ENCODE data around the gene MSH6.

MSH6 gene

DNA sequence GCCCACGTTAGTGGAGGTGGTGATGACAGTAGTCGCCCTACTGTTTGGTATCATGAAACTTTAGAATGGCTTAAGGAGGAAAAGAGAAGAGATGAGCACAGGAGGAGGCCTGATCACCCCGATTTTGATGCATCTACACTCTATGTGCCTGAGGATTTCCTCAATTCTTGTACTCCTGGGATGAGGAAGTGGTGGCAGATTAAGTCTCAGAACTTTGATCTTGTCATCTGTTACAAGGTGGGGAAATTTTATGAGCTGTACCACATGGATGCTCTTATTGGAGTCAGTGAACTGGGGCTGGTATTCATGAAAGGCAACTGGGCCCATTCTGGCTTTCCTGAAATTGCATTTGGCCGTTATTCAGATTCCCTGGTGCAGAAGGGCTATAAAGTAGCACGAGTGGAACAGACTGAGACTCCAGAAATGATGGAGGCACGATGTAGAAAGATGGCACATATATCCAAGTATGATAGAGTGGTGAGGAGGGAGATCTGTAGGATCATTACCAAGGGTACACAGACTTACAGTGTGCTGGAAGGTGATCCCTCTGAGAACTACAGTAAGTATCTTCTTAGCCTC is 16.2 kb downstream of the MSH6 start:
- TF ChIP-seq, protein P1, sequence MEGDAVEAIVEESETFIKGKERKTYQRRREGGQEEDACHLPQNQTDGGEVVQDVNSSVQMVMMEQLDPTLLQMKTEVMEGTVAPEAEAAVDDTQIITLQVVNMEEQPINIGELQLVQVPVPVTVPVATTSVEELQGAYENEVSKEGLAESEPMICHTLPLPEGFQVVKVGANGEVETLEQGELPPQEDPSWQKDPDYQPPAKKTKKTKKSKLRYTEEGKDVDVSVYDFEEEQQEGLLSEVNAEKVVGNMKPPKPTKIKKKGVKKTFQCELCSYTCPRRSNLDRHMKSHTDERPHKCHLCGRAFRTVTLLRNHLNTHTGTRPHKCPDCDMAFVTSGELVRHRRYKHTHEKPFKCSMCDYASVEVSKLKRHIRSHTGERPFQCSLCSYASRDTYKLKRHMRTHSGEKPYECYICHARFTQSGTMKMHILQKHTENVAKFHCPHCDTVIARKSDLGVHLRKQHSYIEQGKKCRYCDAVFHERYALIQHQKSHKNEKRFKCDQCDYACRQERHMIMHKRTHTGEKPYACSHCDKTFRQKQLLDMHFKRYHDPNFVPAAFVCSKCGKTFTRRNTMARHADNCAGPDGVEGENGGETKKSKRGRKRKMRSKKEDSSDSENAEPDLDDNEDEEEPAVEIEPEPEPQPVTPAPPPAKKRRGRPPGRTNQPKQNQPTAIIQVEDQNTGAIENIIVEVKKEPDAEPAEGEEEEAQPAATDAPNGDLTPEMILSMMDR (IDR thresholded peaks at IDR 0.05; ENCODE audit: low read depth, low read length) = no peak
- no peak for DNase-seq (ENCODE audit: extremely low read depth, low read depth)

DNA sequence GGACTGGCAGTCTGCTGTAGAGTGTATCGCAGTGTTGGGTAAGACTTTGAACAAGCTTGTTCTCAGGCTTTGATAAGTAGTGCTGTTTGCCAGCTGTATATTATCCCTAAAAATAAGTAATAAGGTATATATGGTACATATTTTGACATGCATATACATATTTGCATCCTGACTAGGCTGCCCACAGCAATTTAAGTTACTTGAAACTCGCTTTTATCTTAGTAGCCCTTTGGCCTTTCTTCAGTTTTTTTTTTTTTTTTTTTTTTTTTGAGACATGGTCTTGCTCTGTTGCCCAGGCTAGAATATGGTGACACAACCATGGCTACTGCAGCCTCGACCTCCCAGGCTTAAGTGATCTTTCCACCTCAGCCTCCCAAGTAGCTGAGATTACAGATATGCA is 18.2 kb downstream of the MSH6 start:
- DNase-seq (ENCODE audit: extremely low read depth, low read depth) = no peak
- TF ChIP-seq, protein P1 (IDR thresholded peaks at IDR 0.05; ENCODE audit: low read depth, low read length) = no peak

DNA sequence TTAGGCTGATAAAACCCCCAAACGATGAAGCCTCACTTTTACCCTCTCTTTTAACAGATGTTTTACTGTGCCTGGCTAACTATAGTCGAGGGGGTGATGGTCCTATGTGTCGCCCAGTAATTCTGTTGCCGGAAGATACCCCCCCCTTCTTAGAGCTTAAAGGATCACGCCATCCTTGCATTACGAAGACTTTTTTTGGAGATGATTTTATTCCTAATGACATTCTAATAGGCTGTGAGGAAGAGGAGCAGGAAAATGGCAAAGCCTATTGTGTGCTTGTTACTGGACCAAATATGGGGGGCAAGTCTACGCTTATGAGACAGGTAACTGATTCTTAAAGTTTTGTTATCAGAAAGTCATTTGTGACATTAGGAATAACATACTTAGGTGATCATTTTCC is 20.4 kb downstream of the MSH6 start:
- DNase-seq (ENCODE audit: extremely low read depth, low read depth) = no peak
- TF ChIP-seq, protein P1 (IDR thresholded peaks at IDR 0.05; ENCODE audit: low read depth, low read length) = no peak

DNA sequence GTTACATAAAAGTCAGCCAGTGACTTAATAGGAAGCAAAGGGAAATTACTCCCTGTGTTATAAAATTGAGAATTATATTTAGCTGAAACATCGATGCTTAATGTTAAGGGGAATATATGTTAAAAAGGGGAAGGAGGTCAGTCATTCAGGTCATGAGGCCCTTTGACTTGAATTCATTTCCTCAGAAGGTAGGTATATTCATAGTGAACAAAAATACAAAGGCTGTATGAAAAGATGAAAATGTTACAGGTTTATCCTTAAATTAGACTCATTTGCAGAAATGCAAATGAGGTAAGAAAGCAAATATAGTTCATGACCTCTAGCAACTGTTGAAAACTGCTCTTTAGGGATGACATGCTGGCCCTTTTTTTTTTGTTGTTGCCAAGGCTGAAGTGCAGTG is 20.8 kb downstream of the MSH6 start:
- DNase-seq (ENCODE audit: extremely low read depth, low read depth) = no peak
- TF ChIP-seq, protein P1 (IDR thresholded peaks at IDR 0.05; ENCODE audit: low read depth, low read length) = no peak

DNA sequence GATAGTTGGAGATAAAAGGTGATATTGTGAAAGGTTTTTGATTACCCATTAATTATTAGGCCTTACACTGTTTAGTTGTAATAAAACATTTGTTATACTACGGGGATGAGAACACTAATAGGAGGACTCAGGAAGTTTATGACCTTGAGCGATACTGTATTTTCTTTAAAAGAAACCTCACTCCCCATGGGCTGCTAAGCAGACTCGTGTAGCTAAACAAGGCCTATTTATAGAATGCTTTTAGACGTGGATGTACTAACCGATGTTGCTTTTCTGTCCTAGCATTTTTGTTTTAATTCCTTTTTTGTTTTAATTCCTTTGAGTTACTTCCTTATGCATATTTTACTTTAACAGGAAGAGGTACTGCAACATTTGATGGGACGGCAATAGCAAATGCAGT is 22.9 kb downstream of the MSH6 start:
- TF ChIP-seq, protein P1 (IDR thresholded peaks at IDR 0.05; ENCODE audit: low read depth, low read length) = no peak
- no peak for DNase-seq (ENCODE audit: extremely low read depth, low read depth)

DNA sequence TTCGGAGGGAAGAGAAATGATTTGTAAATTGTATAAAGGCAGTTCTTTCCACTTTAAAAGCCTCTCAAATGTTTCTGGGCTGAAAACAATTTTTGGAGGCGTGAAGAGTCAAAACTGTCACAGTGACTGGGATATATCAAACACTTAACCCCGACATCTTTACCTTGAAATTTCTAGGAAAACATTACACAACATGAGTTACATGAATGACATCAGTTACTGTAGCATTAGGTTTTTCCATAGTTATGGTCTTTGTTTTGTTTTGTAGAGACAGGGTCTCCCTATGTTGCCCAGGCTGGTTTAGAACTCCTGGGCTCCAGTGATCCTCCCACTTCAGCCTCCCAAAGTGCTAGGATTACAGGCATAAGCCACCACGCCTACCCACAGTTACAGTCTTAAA is 25.7 kb downstream of the MSH6 start:
- no peak for DNase-seq (ENCODE audit: extremely low read depth, low read depth)
- TF ChIP-seq, protein P1 (IDR thresholded peaks at IDR 0.05; ENCODE audit: low read depth, low read length) = no peak

DNA sequence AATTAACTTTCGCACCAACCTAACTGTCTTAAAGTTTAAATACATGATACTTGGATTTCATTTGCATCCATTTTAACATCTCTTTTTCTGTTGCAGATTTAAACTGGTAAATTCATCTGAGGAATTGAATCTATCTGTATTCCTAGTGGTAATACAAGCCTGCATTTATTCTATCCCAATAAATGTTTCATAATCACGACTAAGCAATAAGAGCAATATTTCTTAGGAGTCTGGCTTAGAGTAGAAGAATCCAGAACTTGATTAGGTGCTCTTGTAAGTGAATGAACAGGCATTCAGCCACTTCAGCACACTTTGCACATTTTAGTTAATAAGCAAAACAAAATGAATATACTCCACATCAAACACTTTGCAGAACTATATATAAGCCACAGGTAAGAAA is 27.0 kb downstream of the MSH6 start:
- DNase-seq (ENCODE audit: extremely low read depth, low read depth) = no peak
- TF ChIP-seq, protein P1 (IDR thresholded peaks at IDR 0.05; ENCODE audit: low read depth, low read length) = no peak

All from AG09319 (cell line).